ENCODE results near the gene PEX11G. TPM values are rescaled to one million over a fixed set of nuclear protein-coding genes. Genes with fewer than 3 reads are reported as not detected.

The PEX11G gene
- total and polyA plus RNA-seq, 2 of the 8 experiments (the other 6 are each of a cell fraction or from before 2014, with no cell fraction given) = 2.1 to 4.3 TPM

DNA sequence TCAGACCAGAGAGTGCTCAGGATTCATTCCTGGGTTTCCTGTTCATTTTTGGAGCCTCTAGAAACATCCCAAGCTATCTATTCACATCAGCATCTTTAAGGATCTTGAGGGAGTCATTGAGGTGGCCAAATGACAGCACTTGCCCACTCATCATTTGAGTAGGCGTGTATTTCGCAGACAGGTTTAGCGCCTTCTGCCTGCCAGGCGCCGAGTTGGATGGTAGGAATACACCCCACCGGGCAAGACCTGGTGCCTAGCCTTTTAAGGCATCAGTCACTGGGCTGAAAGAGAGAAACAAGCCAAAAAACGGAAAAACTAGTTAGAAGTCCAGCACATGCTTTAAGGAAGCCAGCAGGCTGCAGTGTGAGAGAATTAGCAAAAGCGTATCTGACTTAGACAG lies 33.8 kb downstream of the PEX11G start:
- Histone ChIP-seq H2BK15ac (ENCODE audit: low read length) (no peak overlapping the region), H2BK5ac (ENCODE audit: low read depth, low read length) (no peak overlapping the region), H2AFZ (ENCODE audit: low read length) (no peak overlapping the region), H3K79me2 (ENCODE audit: control insufficient read depth in 1 of 2, insufficient read depth in 2 of 2, low read length in 2 of 2) (peaks cover 9% of the 10 kb centered on the region in 2 experiments), H4K20me1 (replicated peaks in 1 of 2; ENCODE audit: control insufficient read depth in 1 of 2, insufficient read depth in 2 of 2, low read length in 2 of 2) (no peaks in the 10 kb centered on the region), H3K79me1 (ENCODE audit: low read depth, low read length) (peaks cover 6% of the 10 kb centered on the region), H3K27me3 (replicated peaks in 1 of 4; ENCODE audit: control insufficient read depth in 3 of 4, extremely low read depth in 1 of 4, insufficient read depth in 3 of 4, low read length in 3 of 4) (no peaks in the 10 kb centered on the region), H3K36me3 (ENCODE audit: control insufficient read depth in 2 of 4, insufficient read depth in 4 of 4, low read length in 3 of 4) (peaks cover 0 to 46% (median 20%) of the 10 kb centered on the region in 4 experiments; a peak in 6 of 8 replicates), H2BK20ac (ENCODE audit: low read length) (no peak overlapping the region), H3K4me3 (ENCODE audit: extremely low read depth in 1 of 4, insufficient read depth in 2 of 4, low read depth in 3 of 4, low read length in 4 of 4) (no peak overlapping the region), H4K5ac (ENCODE audit: insufficient read length, low read depth, low read length) (no peak overlapping the region), H3K4me1 (replicated peaks in 1 of 4; ENCODE audit: control insufficient read depth in 3 of 4, insufficient read depth in 4 of 4, low read length in 3 of 4) (no peaks in the 10 kb centered on the region), H3K4me2 (ENCODE audit: insufficient read depth in 1 of 2, low read depth in 2 of 2, low read length in 2 of 2) (no peak overlapping the region), H2BK120ac (replicated peaks; ENCODE audit: low read depth, low read length) (no peak overlapping the region), H3K4ac (replicated peaks; ENCODE audit: insufficient read length, low read depth, low read length) (no peak overlapping the region), H3K14ac (ENCODE audit: insufficient read length) (no peak overlapping the region), H2BK12ac (ENCODE audit: low read depth, low read length) (no peak overlapping the region), H3K27ac (ENCODE audit: low read depth, low read length) (no peak overlapping the region), H3K9ac (replicated peaks in 1 of 4; ENCODE audit: extremely low read depth in 1 of 4, low read depth in 3 of 4, low read length in 3 of 4) (no peak overlapping the region), H3K18ac (ENCODE audit: extremely low read depth, low read length) (no peak overlapping the region), H3K23ac (ENCODE audit: insufficient read length) (no peak overlapping the region), H4K91ac (replicated peaks; ENCODE audit: insufficient read length, low read length) (no peak overlapping the region), H3K9me3 (ENCODE audit: insufficient read depth in 2 of 2, low read depth in 1 of 2, low read length in 1 of 2) (peaks cover 7 to 25% of the 10 kb centered on the region in 2 experiments; a peak in 3 of 4 replicates), H3K56ac (replicated peaks; ENCODE audit: insufficient read length, low read depth, low read length) (no peak overlapping the region), H3K23me2 (ENCODE audit: low read depth, low read length) (peaks cover 7% of the 10 kb centered on the region), H2AK5ac (ENCODE audit: low read depth, low read length) (no peak overlapping the region), H4K8ac (ENCODE audit: extremely low read depth, insufficient read depth, low read length) (no peak overlapping the region)
- WGBS, 2 experiments (ENCODE audit: extremely low coverage in 1 of 2, insufficient coverage in 1 of 2, insufficient read length in 1 of 2, insufficient replicate concordance in 2 of 2, low coverage in 1 of 2, low lambda C conversion rate in 2 of 2, missing lambda C conversion rate in 1 of 2) = 90% methylated on average over 8 of the region's 8 CpGs; no CpG with 5 or more reads in 1 of the 2 experiments
- TF ChIP-seq RFX5 (IDR thresholded peaks at IDR 0.05; ENCODE audit: borderline replicate concordance, low read depth, low read length) = no peak
- TF ChIP-seq TAF1 (IDR thresholded peaks at IDR 0.05; ENCODE audit: low read depth, low read length) = no peak
- TF ChIP-seq POLR2AphosphoS5 (IDR thresholded peaks at IDR 0.05; ENCODE audit: low read depth, low read length) = no peak
- no peak for TF ChIP-seq JUN (IDR thresholded peaks at IDR 0.05; ENCODE audit: low read depth, low read length)
- TF ChIP-seq ZNF274 (IDR thresholded peaks at IDR 0.05; ENCODE audit: borderline replicate concordance, extremely low read depth, low read length) = no peak
- ChIA-PET POLR2A (ENCODE audit: partially characterized antibody) (no interaction called here), CTCF (ENCODE audit: partially characterized antibody) (no interaction called here)
- DNase-seq (ENCODE audit: low read depth in 1 of 2, low spot score in 2 of 2) (no peak), FAIRE-seq (no peak)
